ENCODE data around the gene BCAP31. TPM values are rescaled to one million over a fixed set of nuclear protein-coding genes. Genes with fewer than 3 reads are reported as not detected.
"Not testable (repeated sequence)": the region's sequence is repeated elsewhere in the genome, so short reads cannot be mapped to it uniquely, and the experiment has no call there.

Gene BCAP31
- total RNA-seq, 1 experiment from 2014 or later, result 176 TPM

DNA sequence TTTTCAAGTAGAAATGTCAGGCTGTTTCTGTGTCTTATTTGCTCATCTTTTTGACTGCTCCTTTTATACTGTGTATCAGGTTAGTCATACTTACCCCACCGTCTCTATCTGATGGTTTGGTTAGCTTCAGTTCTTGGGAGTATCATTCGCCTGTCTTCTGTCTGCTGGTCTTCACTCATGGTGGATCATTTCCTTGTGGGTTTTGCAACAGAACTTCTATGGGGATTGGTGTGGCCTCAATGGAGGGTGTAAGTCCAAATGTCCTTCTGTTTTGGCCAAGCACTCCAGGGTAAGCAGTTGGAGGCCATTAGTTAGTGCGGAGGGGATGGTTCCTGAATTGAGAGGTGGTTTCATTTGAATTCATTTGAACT, 7.6 kb upstream of the BCAP31 start:
- no peak overlapping the region for H3K4me3 ChIP-seq (ENCODE audit: insufficient read depth, low read depth, low read length)
- DNase-seq, result no peak
- no peaks in the 10 kb centered on the region for H3K27me3 ChIP-seq (ENCODE audit: control insufficient read depth, insufficient read depth, low read length)
- H3K36me3 ChIP-seq (replicated peaks; ENCODE audit: control insufficient read depth, insufficient read depth, low read length), result no peaks in the 10 kb centered on the region

DNA sequence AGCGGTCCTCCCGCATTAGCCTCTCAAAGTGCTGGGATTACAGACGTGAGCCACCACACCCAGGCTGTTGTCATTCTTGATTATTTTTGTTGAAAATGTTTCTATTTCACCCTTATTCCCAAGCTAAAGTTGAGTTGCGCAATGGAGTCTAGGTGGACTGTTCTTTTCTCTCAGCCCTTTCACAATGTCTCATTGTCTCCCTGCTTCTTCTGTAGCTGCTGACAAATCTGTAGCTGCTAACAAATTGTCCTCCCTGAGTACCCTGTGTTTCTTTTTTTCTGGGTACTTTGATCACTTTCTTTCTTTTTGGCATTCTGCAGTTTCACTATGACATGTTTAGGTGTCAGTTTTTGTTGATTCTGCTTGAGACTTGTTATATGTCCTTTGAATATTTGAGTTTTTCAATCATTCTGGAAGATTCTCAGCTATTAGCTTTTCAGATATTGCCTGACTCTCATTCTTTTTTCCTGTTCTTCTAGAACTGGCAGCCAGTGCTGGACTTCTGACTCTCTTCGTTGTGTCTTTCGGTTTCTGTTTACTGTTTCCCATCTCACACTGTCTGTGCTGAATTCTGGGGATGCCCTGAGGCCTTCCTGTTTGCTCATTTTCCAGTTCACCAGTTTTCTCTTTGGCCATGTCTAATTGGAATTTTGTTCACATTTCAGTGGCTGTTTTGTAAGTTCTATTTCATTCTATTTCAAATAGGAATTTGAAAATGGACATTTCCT, 7.1 kb upstream of the BCAP31 start:
- no peak for DNase-seq
- no peaks in the 10 kb centered on the region for H3K27me3 ChIP-seq (ENCODE audit: control insufficient read depth, insufficient read depth, low read length)
- H3K4me3 ChIP-seq (ENCODE audit: insufficient read depth, low read depth, low read length), result no peak overlapping the region
- H3K36me3 ChIP-seq (replicated peaks; ENCODE audit: control insufficient read depth, insufficient read depth, low read length), result no peaks in the 10 kb centered on the region

GRCh38 chrX:153730115-153730514, 5.9 kb upstream of the BCAP31 start:
- H3K36me3 ChIP-seq (replicated peaks; ENCODE audit: control insufficient read depth, insufficient read depth, low read length); H3K27me3 ChIP-seq (ENCODE audit: control insufficient read depth, insufficient read depth, low read length); DNase-seq: not testable (repeated sequence)

DNA sequence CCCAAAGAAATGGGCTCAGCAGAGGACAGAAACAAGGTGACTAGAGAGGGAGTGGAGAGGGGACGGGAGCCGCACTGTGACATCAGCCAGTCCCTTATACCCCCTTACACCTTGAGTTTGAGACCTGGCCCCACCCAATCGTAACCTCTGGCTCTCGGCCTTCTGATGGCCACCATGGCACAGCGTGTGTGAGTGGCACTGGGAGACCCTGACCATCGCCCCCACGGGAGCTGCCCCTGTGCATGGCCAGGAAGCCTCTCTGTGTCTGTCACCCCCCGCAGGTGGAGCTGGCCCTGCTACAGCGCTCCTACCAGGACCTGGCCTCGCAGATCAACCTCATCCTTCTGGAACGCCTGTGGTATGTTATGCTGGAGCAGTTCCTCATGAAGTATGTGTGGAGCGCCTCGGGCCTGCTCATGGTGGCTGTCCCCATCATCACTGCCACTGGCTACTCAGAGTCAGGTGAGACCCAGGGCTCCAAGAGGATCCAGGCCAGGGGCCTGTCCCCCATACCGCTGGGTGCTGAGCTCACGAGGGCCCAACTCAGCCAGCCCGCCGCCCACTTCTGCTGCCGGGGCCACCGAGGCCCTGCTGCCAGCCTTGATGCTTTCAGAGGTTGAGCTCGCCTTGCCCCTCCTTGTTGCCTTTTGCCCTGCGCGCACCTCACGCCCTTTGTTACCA, 4.9 kb upstream of the BCAP31 start:
- H3K27me3 ChIP-seq (ENCODE audit: control insufficient read depth, insufficient read depth, low read length), result no peaks in the 10 kb centered on the region
- DNase-seq, result no peak
- H3K36me3 ChIP-seq (replicated peaks; ENCODE audit: control insufficient read depth, insufficient read depth, low read length), result no peaks in the 10 kb centered on the region
- no peak overlapping the region for H3K4me3 ChIP-seq (ENCODE audit: insufficient read depth, low read depth, low read length)

More at GRCh38 chrX:153730115-153730514, 5.9 kb upstream of the BCAP31 start:
- H3K4me3 ChIP-seq (ENCODE audit: insufficient read depth, low read depth, low read length), result not testable (repeated sequence)

DNA sequence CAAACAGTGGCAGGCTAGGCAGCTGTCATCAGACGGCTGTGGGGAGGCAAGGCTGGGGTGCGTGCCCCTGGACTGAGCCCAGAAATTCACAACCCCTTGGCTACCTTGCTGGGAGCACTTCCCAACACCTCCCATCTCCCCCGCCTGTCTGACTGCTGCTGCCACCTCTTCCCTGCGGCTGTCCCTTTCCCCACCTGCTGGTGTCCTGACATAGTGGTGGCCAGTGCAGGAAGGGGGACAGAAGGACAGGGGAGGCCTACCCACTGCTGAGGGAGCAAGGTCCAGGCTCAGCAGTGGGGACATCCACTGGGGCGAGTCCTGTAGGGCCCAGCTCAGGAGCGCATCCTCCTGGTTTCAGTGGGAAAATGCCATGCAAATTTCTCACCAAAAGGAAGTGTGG, 3.9 kb upstream of the BCAP31 start:
- no peaks in the 10 kb centered on the region for H3K36me3 ChIP-seq (replicated peaks; ENCODE audit: control insufficient read depth, insufficient read depth, low read length)
- peak; percentile 43 for DNase-seq
- no peak overlapping the region for H3K4me3 ChIP-seq (ENCODE audit: insufficient read depth, low read depth, low read length)
- H3K27me3 ChIP-seq (ENCODE audit: control insufficient read depth, insufficient read depth, low read length), result no peaks in the 10 kb centered on the region

- no peak overlapping the region for H3K4me3 ChIP-seq (ENCODE audit: insufficient read depth, low read depth, low read length)
- 0 out of 2 replicates have a peak, but pooled peaks cover 2% of the 10 kb centered on the region for H3K36me3 ChIP-seq (replicated peaks; ENCODE audit: control insufficient read depth, insufficient read depth, low read length)
- no peak for DNase-seq
- H3K27me3 ChIP-seq (ENCODE audit: control insufficient read depth, insufficient read depth, low read length), result no peaks in the 10 kb centered on the region
Observed at GRCh38 chrX:153727123-153727931, 3.1 kb upstream of the BCAP31 start.

GRCh38 chrX:153726286-153727122, 2.3 kb upstream of the BCAP31 start:
- Histone ChIP-seq H3K4me3 (ENCODE audit: insufficient read depth, low read depth, low read length) (no peak overlapping the region), H3K27me3 (ENCODE audit: control insufficient read depth, insufficient read depth, low read length) (no peaks in the 10 kb centered on the region), H3K36me3 (replicated peaks; ENCODE audit: control insufficient read depth, insufficient read depth, low read length) (0 out of 2 replicates have a peak, but pooled peaks cover 3% of the 10 kb centered on the region)
- DNase-seq, result peak; percentile 92

GRCh38 chrX:153725832-153726285, 1.7 kb upstream of the BCAP31 start:
- no peaks in the 10 kb centered on the region for H3K27me3 ChIP-seq (ENCODE audit: control insufficient read depth, insufficient read depth, low read length)
- peaks cover 3% of the 10 kb centered on the region; the same call in 1 of the 2 replicates for H3K36me3 ChIP-seq (replicated peaks; ENCODE audit: control insufficient read depth, insufficient read depth, low read length)
- H3K4me3 ChIP-seq (ENCODE audit: insufficient read depth, low read depth, low read length), result no peak overlapping the region
- DNase-seq, result peak; percentile 37

GRCh38 chrX:153725039-153725831, 1.0 kb upstream of the BCAP31 start:
- H3K36me3 ChIP-seq (replicated peaks; ENCODE audit: control insufficient read depth, insufficient read depth, low read length), result peaks cover 7% of the 10 kb centered on the region
- peak overlapping the region; percentile 25 for H3K4me3 ChIP-seq (ENCODE audit: insufficient read depth, low read depth, low read length)
- peak; percentile 80 for DNase-seq
- no peaks in the 10 kb centered on the region for H3K27me3 ChIP-seq (ENCODE audit: control insufficient read depth, insufficient read depth, low read length)

DNA sequence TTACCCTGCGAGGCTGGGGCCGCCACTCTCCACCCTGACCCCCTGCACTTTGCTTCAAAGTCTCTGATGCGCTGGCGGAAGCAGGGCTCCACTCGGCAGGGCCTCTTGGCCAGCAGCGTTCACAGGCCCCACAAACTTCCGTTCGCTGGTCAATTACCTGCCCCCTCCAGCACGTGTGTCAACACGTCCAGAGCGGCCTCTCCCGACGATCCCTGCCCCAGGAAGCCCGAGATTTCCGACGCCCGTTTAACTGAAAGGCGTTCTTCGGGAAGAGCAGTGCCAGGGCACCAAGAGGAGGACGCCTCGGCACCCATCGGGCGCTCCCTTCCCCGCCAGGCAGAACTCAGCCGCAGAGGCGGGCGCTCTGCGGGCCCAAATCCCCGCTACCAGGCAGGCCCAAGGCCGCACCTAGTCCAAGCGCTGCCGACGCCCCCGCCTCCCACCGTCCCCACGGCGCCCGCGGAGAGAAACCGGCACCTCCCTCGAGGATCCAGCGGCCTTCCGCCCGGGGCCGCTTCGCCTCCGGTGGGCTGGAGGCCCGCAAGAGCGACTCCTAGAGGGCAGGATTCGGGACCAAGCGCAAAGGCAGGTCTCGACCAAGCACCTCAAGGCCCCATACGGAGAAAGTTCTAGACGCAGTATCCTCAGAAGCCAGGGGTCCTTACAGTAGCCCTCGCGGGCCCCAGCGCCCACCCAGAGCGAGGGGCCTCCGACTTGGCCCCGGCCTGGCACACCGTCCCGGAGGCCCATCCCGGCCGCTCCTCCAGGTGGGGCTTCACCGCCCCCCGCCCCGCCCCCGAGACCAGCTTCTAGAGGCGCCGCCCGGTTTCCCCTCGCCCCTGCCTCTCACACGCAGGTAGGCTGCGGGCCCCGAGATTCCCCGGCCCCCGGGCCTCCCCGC, 586 bp downstream of the BCAP31 start:
- Histone ChIP-seq H3K4me3 (ENCODE audit: insufficient read depth, low read depth, low read length) (peak overlapping the region; percentile 68), H3K27me3 (ENCODE audit: control insufficient read depth, insufficient read depth, low read length) (no peaks in the 10 kb centered on the region), H3K36me3 (replicated peaks; ENCODE audit: control insufficient read depth, insufficient read depth, low read length) (peaks cover 17% of the 10 kb centered on the region)
- DNase-seq, result peak; percentile 91

DNA sequence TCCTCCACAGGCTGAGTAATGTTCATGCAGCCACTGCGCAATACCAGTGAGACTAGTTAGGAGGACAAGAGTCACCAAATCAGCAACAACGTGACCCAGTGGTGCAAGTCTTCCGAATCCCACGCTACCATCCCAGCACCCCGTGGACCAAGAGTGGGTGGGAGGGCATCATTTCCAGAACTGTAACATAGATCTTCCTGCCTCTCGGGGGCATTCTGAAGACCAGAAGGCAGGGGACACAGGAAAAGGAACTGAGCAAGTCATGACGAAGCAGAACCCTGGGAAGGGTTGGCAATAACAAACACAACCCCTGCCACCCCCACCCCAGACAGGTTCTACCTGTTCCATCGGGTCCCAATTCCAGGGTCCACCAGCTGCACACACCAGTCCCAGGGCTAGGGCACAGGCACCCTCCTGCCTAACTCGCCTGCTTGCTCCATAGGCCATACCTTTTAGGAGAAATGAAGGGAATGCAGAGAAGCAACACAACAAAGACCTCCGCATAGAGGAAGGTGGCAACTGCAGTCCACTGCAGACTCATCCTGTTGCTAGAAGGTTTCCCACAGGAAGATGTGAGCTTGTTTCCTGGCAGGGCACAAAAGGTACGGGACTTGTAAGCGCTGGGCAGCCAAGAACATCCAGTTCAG, 1.4 kb downstream of the BCAP31 start:
- Histone ChIP-seq H3K27me3 (ENCODE audit: control insufficient read depth, insufficient read depth, low read length) (no peaks in the 10 kb centered on the region), H3K36me3 (replicated peaks; ENCODE audit: control insufficient read depth, insufficient read depth, low read length) (peaks cover 17% of the 10 kb centered on the region), H3K4me3 (ENCODE audit: insufficient read depth, low read depth, low read length) (peak overlapping the region; percentile 68)
- DNase-seq, result no peak

DNA sequence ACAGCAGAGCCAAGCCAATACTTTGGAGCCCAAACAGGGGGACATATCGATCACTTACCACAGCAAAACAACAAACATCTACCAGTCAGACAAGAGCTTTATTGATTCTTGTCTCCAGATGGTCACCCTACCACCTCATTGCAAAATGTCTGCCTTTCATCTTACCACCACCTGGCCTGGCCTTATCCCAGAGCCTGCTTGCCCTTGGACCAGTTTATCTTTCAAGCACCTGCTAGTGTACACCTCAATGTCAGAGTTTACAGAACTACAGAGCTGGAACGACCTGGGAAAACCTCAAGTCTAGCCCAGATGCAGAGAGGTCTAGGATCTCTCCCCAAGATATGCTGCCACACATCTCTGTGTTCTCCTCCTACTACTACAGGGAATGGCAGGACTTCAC, 4.5 kb downstream of the BCAP31 start:
- Histone ChIP-seq H3K27me3 (ENCODE audit: control insufficient read depth, insufficient read depth, low read length) (no peaks in the 10 kb centered on the region), H3K36me3 (replicated peaks; ENCODE audit: control insufficient read depth, insufficient read depth, low read length) (peaks cover 24% of the 10 kb centered on the region), H3K4me3 (ENCODE audit: insufficient read depth, low read depth, low read length) (no peak overlapping the region)
- DNase-seq, result no peak
